GM23338 (cell line): ENCODE measurements around the gene INO80. TPM values are rescaled to one million over a fixed set of nuclear protein-coding genes. Genes with fewer than 3 reads are reported as not detected.

Experiments
- ATAC-seq: fragments of 200-7000 bp; cut with Tn5 transposase; 3 replicates; pipeline ENCODE4 v1.9.1; 2020
- DNase-seq: peaks from one replicate; pipeline ENCODE4 v3.0.0-alpha.2; 2015; ENCODE audit warnings: low spot score
- H2AFZ ChIP-seq: fragments of 200-600 bp; sonication (generic); 2 replicates; pipeline ENCODE4 v1.8.0; 2016; ENCODE audit warnings: antibody characterized with exemption, mild to moderate bottlenecking, moderate library complexity
- H3F3A ChIP-seq: fragments of 200-600 bp; sonication (generic); replicated peaks from 2 replicates; pipeline ENCODE4 v1.8.0; 2017; ENCODE audit warnings: antibody characterized with exemption, mixed run types, low read depth
- H3K27ac ChIP-seq: fragments of 200-600 bp; sonication (generic); 2 replicates; pipeline ENCODE4 v1.6.1; 2016; ENCODE audit warnings: low read depth
- H3K27me3 ChIP-seq: fragments of 200-600 bp; sonication (generic); 2 replicates; pipeline ENCODE4 v1.8.0; 2016; ENCODE audit warnings: mild to moderate bottlenecking, mixed run types, moderate library complexity; ENCODE audit not compliant: insufficient read depth
- H3K36me3 ChIP-seq: fragments of 200-600 bp; sonication (generic); 2 replicates; pipeline ENCODE4 v1.8.0; 2016; ENCODE audit warnings: mild to moderate bottlenecking; ENCODE audit not compliant: insufficient read depth
- H3K4me1 ChIP-seq: fragments of 200-600 bp; sonication (generic); 2 replicates; pipeline ENCODE4 v1.8.0; 2016; ENCODE audit warnings: mild to moderate bottlenecking, moderate library complexity; ENCODE audit not compliant: insufficient read depth
- H3K4me2 ChIP-seq: fragments of 200-600 bp; sonication (generic); 2 replicates; pipeline ENCODE4 v1.7.1; 2017; ENCODE audit warnings: mixed run types
- H3K4me3 ChIP-seq: fragments of 200-600 bp; sonication (generic); 2 replicates; pipeline ENCODE4 v1.6.1; 2016; ENCODE audit warnings: mixed run types
- H3K79me2 ChIP-seq: fragments of 200-600 bp; sonication (generic); replicated peaks from 2 replicates; pipeline ENCODE4 v1.8.0; 2017; ENCODE audit warnings: mild to moderate bottlenecking; ENCODE audit not compliant: insufficient read depth
- H3K9me2 ChIP-seq: fragments of 200-600 bp; sonication (generic); 2 replicates; pipeline ENCODE4 v1.8.0; 2017; ENCODE audit not compliant: insufficient read depth
- H4K20me1 ChIP-seq: fragments of 200-600 bp; sonication (generic); replicated peaks from 2 replicates; pipeline ENCODE4 v1.8.0; 2017; ENCODE audit warnings: mild to moderate bottlenecking; ENCODE audit not compliant: insufficient read depth
- H3K27ac Mint-ChIP-seq: 2 replicates; pipeline ENCODE4 v1.8.0; 2020; ENCODE audit warnings: inconsistent platforms, mild to moderate bottlenecking, moderate library complexity, mixed read lengths
- H3K27me3 Mint-ChIP-seq: 3 replicates; pipeline ENCODE4 v1.8.0; 2022; ENCODE audit warnings: low read depth, mild to moderate bottlenecking, moderate library complexity, mixed read lengths, inconsistent platforms; ENCODE audit not compliant: insufficient read depth, poor library complexity
- H3K36me3 Mint-ChIP-seq: 3 replicates; pipeline ENCODE4 v1.8.0; 2021; ENCODE audit warnings: low read depth, mild to moderate bottlenecking, inconsistent platforms, moderate library complexity, mixed read lengths
- H3K4me1 Mint-ChIP-seq: 3 replicates; pipeline ENCODE4 v1.8.0; 2020; ENCODE audit warnings: mild to moderate bottlenecking, inconsistent platforms, mixed read lengths
- H3K4me3 Mint-ChIP-seq: 3 replicates; pipeline ENCODE4 v1.8.0; 2021; ENCODE audit warnings: moderate library complexity, mild to moderate bottlenecking, inconsistent platforms, mixed read lengths
- H3K9me3 Mint-ChIP-seq: 3 replicates; pipeline ENCODE4 v1.8.0; 2020; ENCODE audit warnings: moderate library complexity, mild to moderate bottlenecking, inconsistent platforms, mixed read lengths
- CREB1 ChIP-seq: fragments of 250-450 bp; sonication (Bioruptor Pico); IDR thresholded peaks from 2 replicates; pipeline ENCODE4 v1.5.0; 2020; ENCODE audit warnings: low read depth, mild to moderate bottlenecking, moderate library complexity
- CTCF ChIP-seq, 2 experiments: fragments of 200-600 bp in 1 of 2; sonication (generic) in 1 of 2; conservative IDR thresholded peaks; 2 replicates each; pipeline versions ENCODE4 v1.5.1 to v1.6.1; 2016 to 2017; ENCODE audit warnings: antibody characterized with exemption in 2 of 2, low read depth in 2 of 2, mild to moderate bottlenecking in 2 of 2, moderate library complexity in 1 of 2
- EZH2phosphoT487 ChIP-seq: fragments of 200-600 bp; sonication (generic); IDR thresholded peaks from one replicate; pipeline ENCODE4 v1.8.1; 2018; ENCODE audit warnings: antibody characterized with exemption; ENCODE audit not compliant: unreplicated experiment
- JUNB ChIP-seq: IDR thresholded peaks from one replicate; pipeline ENCODE4 v1.6.1; 2016; ENCODE audit warnings: antibody characterized with exemption; ENCODE audit not compliant: unreplicated experiment
- STAT1 ChIP-seq: IDR thresholded peaks from one replicate; pipeline ENCODE4 v1.6.1; 2016; ENCODE audit warnings: antibody characterized with exemption; ENCODE audit not compliant: unreplicated experiment
- polyA plus RNA-seq: library from polyadenylated mRNA; unstranded; fragments of >200 nt; fragmentation: Nextera tagmentation; extraction: Ambion mirVana; gene quantifications from 2 replicates; pipeline ENCODE4 v1.2.1, GENCODE V29; 2016
- total RNA-seq: library from RNA; depleted of rRNA; stranded (reverse); fragments of >200 nt; shearing (Covaris generic); gene quantifications from 2 replicates; pipeline ENCODE4 v1.2.3, GENCODE V29; 2014
- TF ChIP-seq, protein P1 (sequence below): IDR thresholded peaks from 2 replicates; pipeline ENCODE4 v1.6.1; 2016; ENCODE audit warnings: antibody characterized with exemption
- TF ChIP-seq, protein P2 (sequence below): IDR thresholded peaks from one replicate; pipeline ENCODE4 v1.6.1; 2018; ENCODE audit warnings: antibody characterized with exemption; ENCODE audit not compliant: unreplicated experiment

INO80 gene
- total and polyA plus RNA-seq, 2 experiments from 2014 or later: 6.5 to 24.9 TPM

- TF ChIP-seq, protein P1, sequence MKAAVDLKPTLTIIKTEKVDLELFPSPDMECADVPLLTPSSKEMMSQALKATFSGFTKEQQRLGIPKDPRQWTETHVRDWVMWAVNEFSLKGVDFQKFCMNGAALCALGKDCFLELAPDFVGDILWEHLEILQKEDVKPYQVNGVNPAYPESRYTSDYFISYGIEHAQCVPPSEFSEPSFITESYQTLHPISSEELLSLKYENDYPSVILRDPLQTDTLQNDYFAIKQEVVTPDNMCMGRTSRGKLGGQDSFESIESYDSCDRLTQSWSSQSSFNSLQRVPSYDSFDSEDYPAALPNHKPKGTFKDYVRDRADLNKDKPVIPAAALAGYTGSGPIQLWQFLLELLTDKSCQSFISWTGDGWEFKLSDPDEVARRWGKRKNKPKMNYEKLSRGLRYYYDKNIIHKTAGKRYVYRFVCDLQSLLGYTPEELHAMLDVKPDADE: no peak
- no peak for TF ChIP-seq CREB1
- TF ChIP-seq STAT1: no peak
- no peak for TF ChIP-seq CTCF (conservative IDR thresholded peaks at IDR 0.05; ENCODE audit: low read depth in 2 of 2)
- no peak for TF ChIP-seq EZH2phosphoT487
Observed at GRCh38 chr15:40991355-40991754, 124.7 kb downstream of the INO80 start (continued).

DNA sequence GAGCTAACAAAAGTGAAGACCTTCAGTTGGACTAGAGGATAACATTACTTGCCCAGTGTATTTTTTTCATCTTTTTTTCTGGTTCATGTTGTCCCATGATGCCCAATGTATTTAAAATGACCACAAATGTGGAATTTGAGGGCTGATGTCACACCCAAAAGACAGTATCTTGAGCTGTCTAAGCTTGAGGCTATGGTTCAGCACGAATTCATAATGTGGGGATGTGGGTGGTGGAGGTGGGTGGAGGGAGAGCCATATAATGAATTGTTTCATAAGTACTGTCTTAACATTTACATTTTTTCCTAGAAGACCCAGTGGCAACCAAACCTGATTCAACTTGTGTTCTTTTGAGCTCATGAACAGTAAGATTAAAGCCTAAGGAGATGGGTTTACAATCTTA lies 125.3 kb downstream of the INO80 start:
- DNase-seq: no peak
- Mint-ChIP-seq H3K27me3 (peaks cover 1% of the 10 kb centered on the region), H3K4me3 (no peak overlapping the region), H3K4me1 (peaks cover 15% of the 10 kb centered on the region), H3K9me3 (no peaks in the 10 kb centered on the region), H3K36me3 (peaks cover 57% of the 10 kb centered on the region), H3K27ac (no peak overlapping the region)
- H4K20me1 ChIP-seq: 0 out of 2 replicates have a peak, but pooled peaks cover 5% of the 10 kb centered on the region
- no peak overlapping the region for H3K4me2 ChIP-seq
- H3F3A ChIP-seq: 0 out of 2 replicates have a peak, but pooled peaks cover 6% of the 10 kb centered on the region
- H3K79me2 ChIP-seq: no peaks in the 10 kb centered on the region
- H3K9me2 ChIP-seq: no peaks in the 10 kb centered on the region
- H2AFZ ChIP-seq: no peak overlapping the region
- no peak for ATAC-seq
- H3K36me3 ChIP-seq: peaks cover 30% of the 10 kb centered on the region
- H3K4me1 ChIP-seq: peaks cover 12% of the 10 kb centered on the region; the same call in 1 of the 2 replicates
- no peak overlapping the region for H3K4me3 ChIP-seq
- no peaks in the 10 kb centered on the region for H3K27me3 ChIP-seq
- no peak overlapping the region for H3K27ac ChIP-seq
- TF ChIP-seq, protein P1: no peak
- TF ChIP-seq, protein P2, sequence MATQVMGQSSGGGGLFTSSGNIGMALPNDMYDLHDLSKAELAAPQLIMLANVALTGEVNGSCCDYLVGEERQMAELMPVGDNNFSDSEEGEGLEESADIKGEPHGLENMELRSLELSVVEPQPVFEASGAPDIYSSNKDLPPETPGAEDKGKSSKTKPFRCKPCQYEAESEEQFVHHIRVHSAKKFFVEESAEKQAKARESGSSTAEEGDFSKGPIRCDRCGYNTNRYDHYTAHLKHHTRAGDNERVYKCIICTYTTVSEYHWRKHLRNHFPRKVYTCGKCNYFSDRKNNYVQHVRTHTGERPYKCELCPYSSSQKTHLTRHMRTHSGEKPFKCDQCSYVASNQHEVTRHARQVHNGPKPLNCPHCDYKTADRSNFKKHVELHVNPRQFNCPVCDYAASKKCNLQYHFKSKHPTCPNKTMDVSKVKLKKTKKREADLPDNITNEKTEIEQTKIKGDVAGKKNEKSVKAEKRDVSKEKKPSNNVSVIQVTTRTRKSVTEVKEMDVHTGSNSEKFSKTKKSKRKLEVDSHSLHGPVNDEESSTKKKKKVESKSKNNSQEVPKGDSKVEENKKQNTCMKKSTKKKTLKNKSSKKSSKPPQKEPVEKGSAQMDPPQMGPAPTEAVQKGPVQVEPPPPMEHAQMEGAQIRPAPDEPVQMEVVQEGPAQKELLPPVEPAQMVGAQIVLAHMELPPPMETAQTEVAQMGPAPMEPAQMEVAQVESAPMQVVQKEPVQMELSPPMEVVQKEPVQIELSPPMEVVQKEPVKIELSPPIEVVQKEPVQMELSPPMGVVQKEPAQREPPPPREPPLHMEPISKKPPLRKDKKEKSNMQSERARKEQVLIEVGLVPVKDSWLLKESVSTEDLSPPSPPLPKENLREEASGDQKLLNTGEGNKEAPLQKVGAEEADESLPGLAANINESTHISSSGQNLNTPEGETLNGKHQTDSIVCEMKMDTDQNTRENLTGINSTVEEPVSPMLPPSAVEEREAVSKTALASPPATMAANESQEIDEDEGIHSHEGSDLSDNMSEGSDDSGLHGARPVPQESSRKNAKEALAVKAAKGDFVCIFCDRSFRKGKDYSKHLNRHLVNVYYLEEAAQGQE: no peak
- TF ChIP-seq STAT1: no peak
- TF ChIP-seq CTCF (conservative IDR thresholded peaks at IDR 0.05; ENCODE audit: low read depth in 2 of 2): no peak
- TF ChIP-seq JUNB: no peak
- no peak for TF ChIP-seq EZH2phosphoT487
